Retinal pigment epithelial cell (primary cell): ENCODE results near the gene NRP2.

Source experiments
- DNase-seq: peaks from one replicate; pipeline ENCODE4 v3.0.0-alpha.2; 2010; ENCODE audit warnings: low read depth
- H3K4me3 ChIP-seq: 2 replicates; pipeline ENCODE4 v1.5.1; 2011; ENCODE audit warnings: mild to moderate bottlenecking, low read length, control low read depth, moderate library complexity
- CTCF ChIP-seq: conservative IDR thresholded peaks from 2 replicates; pipeline ENCODE4 v1.5.1; 2011; ENCODE audit warnings: low read depth, low read length, control low read depth, inconsistent platforms

Gene NRP2

DNA sequence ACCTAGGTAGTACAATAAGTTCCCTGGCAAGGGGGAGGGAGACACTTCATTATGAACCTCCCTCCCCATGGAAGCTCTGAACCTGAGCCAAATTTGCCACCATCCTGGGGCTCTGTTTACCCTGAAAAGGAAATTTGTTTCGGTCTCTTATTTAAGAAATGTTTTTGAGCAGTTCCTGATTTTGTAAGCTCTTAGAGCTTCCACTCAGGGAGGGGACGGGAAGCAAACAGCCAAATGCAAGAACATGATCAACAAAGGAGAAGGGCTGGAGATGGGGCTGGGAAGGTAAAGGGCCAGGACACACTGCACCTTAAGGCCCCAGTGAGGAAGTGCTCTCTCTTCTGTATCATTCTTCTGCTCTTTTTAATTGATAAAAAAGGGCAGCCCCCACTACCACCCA, 117.9 kb downstream of the NRP2 start:
- no peak for TF ChIP-seq CTCF

DNA sequence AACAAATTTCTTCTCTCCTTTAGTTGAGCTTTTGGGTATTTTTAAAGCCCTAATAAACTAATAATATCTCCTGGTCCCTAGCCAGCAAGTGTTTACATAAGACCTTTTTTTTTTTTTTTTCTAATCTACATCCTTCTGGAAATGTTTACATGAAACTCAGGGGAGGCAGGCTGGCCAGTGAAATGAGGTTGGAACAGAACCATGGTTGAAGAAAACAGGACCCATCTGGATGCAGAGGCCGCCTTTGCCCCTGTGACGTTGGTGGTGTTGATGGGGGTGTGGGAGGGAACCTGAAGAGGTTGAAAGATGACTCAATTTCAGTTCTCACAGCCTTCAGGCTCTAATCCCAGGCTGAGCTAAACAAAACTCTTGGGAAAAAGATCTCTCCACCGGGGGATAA, 118.5 kb downstream of the NRP2 start:
- no peak for TF ChIP-seq CTCF
- H3K4me3 ChIP-seq: no peak overlapping the region
- DNase-seq: no peak

More for the DNA sequence above, 117.9 kb downstream of the NRP2 start:
- no peak for DNase-seq
- H3K4me3 ChIP-seq: no peak overlapping the region

- DNase-seq: no peak
- no peak for TF ChIP-seq CTCF
- H3K4me3 ChIP-seq: no peak overlapping the region
Measured at GRCh38 chr2:205802065-205802464, 119.8 kb downstream of the NRP2 start.

DNA sequence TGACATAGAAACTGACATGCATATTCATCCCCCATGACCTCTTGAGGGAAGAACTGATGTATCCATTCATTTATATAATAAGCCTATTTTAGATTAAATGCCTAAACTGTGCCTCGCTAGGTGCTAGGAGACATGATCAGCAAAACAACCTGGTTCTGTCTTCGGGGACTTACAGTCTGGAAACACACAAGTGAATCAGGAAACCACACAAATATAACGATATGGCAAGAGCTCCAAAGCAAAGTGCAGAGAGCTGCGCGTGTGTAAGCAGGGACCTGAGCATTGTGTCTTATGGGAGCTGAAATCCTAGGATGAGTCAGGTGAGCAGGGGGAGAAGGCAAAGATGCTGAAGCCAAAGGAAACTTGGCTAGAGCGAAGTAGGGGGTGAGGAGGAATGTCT, 120.6 kb downstream of the NRP2 start:
- no peak for DNase-seq
- no peak overlapping the region for H3K4me3 ChIP-seq
- TF ChIP-seq CTCF: no peak

DNA sequence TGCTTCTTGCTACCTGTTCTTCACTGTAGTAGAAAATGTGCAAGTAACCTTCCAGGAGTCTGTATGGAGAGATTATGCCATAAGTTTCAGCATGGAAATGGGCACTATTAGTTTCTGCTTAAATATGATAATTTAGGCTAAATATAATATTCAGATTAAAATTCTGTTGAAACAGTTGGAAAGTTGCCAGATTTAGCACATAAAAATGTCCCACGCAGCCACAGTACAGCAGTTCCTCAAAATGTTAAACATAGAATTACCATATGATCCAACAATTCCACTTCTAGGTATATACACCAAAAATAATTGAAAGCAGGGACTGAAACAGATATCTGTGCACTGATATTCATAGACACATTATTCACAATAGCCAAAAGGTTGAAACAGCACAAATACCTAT, 121.2 kb downstream of the NRP2 start:
- no peak overlapping the region for H3K4me3 ChIP-seq
- no peak for TF ChIP-seq CTCF
- DNase-seq: no peak

DNA sequence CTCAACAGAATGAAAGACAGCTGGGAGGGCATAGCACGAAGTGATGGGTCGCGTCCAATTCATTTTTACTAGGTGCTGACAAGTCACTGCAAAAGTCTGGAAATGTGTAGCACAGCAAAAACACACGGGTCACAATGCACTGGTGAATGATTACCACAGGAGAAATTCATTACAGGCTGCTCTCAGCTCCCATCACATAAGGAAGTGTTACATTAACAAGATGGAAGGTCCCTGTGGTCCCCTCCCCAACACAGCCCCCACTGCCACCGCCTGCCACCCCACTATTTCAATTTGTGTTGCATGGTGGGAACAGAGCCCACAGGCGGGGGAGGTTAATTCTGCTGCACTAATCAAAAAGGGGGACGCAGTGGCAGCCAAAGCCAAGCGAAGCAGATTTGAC, 122.8 kb downstream of the NRP2 start:
- no peak for TF ChIP-seq CTCF
- H3K4me3 ChIP-seq: no peak overlapping the region
- DNase-seq: no peak

GRCh38 chr2:205806143-205806905, 124.0 kb downstream of the NRP2 start:
- no peak overlapping the region for H3K4me3 ChIP-seq
- DNase-seq: no peak
- TF ChIP-seq CTCF: no peak
